Measurements from ENCODE around the gene SYNE1.
A peak's percentile ranks its signal among the peaks of the same experiment; 100 is the strongest.

The SYNE1 gene

GRCh38 chr6:152552616-152553209 is 84.4 kb downstream of the SYNE1 start:
- H3K4me1 Mint-ChIP-seq = no peaks in the 10 kb centered on the region
- H3K27ac Mint-ChIP-seq = no peak overlapping the region
- DNase-seq = peak; percentile 70
- H3K9me3 Mint-ChIP-seq = peaks cover 15% of the 10 kb centered on the region
- TF ChIP-seq CTCF (IDR thresholded peaks at IDR 0.05) = peak; percentile 90
- H3K36me3 Mint-ChIP-seq (ENCODE audit: low read depth) = no peaks in the 10 kb centered on the region
- H3K27me3 Mint-ChIP-seq (ENCODE audit: low read depth, poor library complexity) = peaks cover 7% of the 10 kb centered on the region
- H3K4me3 Mint-ChIP-seq = no peak overlapping the region

- no peaks in the 10 kb centered on the region for H3K27me3 Mint-ChIP-seq (ENCODE audit: low read depth, poor library complexity)
- no peak overlapping the region for H3K27ac Mint-ChIP-seq
- H3K4me1 Mint-ChIP-seq = no peaks in the 10 kb centered on the region
Observed at GRCh38 chr6:152543519-152543918, 93.6 kb downstream of the SYNE1 start.

GRCh38 chr6:152540381-152540780 is 96.8 kb downstream of the SYNE1 start:
- Mint-ChIP-seq H3K27ac (no peak overlapping the region), H3K36me3 (ENCODE audit: low read depth) (no peaks in the 10 kb centered on the region), H3K4me1 (no peaks in the 10 kb centered on the region), H3K4me3 (no peak overlapping the region), H3K9me3 (no peaks in the 10 kb centered on the region), H3K27me3 (ENCODE audit: low read depth, poor library complexity) (no peaks in the 10 kb centered on the region)
- no peak for TF ChIP-seq CTCF (IDR thresholded peaks at IDR 0.05)
- no peak for DNase-seq

More at GRCh38 chr6:152543519-152543918, 93.6 kb downstream of the SYNE1 start:
- Mint-ChIP-seq H3K36me3 (ENCODE audit: low read depth) (no peaks in the 10 kb centered on the region), H3K9me3 (no peaks in the 10 kb centered on the region), H3K4me3 (no peak overlapping the region)
- TF ChIP-seq CTCF (IDR thresholded peaks at IDR 0.05) = no peak
- DNase-seq = no peak

- DNase-seq = no peak
- Mint-ChIP-seq H3K4me1 (no peaks in the 10 kb centered on the region), H3K4me3 (no peak overlapping the region), H3K27me3 (ENCODE audit: low read depth, poor library complexity) (peaks cover 3% of the 10 kb centered on the region), H3K9me3 (no peaks in the 10 kb centered on the region), H3K27ac (no peak overlapping the region), H3K36me3 (ENCODE audit: low read depth) (no peaks in the 10 kb centered on the region)
- TF ChIP-seq CTCF (IDR thresholded peaks at IDR 0.05) = no peak
Observed at GRCh38 chr6:152534541-152534940, 102.6 kb downstream of the SYNE1 start.

GRCh38 chr6:152532556-152533422 is 104.4 kb downstream of the SYNE1 start:
- no peak for DNase-seq
- H3K36me3 Mint-ChIP-seq (ENCODE audit: low read depth) = no peaks in the 10 kb centered on the region
- H3K4me1 Mint-ChIP-seq = no peaks in the 10 kb centered on the region
- no peak overlapping the region for H3K27ac Mint-ChIP-seq
- no peak for TF ChIP-seq CTCF (IDR thresholded peaks at IDR 0.05)
- H3K4me3 Mint-ChIP-seq = no peak overlapping the region
- H3K27me3 Mint-ChIP-seq (ENCODE audit: low read depth, poor library complexity) = peaks cover 3% of the 10 kb centered on the region
- no peaks in the 10 kb centered on the region for H3K9me3 Mint-ChIP-seq

Measured in nephron progenitor cell (in vitro differentiated cells).